Ovary (tissue), 3 donors: ENCODE measurements around the gene PDCD4.

Source experiments
- EP300 ChIP-seq: sonication (generic); formaldehyde crosslinking; IDR thresholded peaks from one replicate; pipeline ENCODE4 v1.6.1; 2017; ENCODE audit warnings: antibody characterized with exemption
- TF ChIP-seq, protein P1 (sequence below), 3 donors: fragments of 450-650 bp in 2 of 3; fragments of 200-600 bp in 1 of 3; IDR thresholded peaks; one replicate each; pipeline versions ENCODE4 v1.5.1 to v1.8.0; 2016 to 2022; ENCODE audit warnings: antibody characterized with exemption in 3 of 3, mild to moderate bottlenecking in 1 of 3
- donor health status: DM: no; HTN: no; CAD: no.

DNA sequence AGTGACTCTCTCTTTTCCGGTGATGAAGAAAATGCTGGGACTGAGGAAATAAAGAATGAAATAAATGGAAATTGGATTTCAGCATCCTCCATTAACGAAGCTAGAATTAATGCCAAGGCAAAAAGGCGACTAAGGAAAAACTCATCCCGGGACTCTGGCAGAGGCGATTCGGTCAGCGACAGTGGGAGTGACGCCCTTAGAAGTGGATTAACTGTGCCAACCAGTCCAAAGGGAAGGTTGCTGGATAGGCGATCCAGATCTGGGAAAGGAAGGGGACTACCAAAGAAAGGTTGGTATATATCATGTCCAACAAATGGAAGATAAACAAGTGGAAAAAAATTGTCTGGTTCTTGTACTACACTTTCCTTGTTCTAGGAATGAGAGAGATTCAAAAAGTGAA, 9.5 kb downstream of the PDCD4 start:
- TF ChIP-seq, protein P1, sequence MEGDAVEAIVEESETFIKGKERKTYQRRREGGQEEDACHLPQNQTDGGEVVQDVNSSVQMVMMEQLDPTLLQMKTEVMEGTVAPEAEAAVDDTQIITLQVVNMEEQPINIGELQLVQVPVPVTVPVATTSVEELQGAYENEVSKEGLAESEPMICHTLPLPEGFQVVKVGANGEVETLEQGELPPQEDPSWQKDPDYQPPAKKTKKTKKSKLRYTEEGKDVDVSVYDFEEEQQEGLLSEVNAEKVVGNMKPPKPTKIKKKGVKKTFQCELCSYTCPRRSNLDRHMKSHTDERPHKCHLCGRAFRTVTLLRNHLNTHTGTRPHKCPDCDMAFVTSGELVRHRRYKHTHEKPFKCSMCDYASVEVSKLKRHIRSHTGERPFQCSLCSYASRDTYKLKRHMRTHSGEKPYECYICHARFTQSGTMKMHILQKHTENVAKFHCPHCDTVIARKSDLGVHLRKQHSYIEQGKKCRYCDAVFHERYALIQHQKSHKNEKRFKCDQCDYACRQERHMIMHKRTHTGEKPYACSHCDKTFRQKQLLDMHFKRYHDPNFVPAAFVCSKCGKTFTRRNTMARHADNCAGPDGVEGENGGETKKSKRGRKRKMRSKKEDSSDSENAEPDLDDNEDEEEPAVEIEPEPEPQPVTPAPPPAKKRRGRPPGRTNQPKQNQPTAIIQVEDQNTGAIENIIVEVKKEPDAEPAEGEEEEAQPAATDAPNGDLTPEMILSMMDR (IDR thresholded peaks at IDR 0.05), result no peak
- TF ChIP-seq EP300, result no peak
